Activated gamma-delta T cell treated with anti-CD3 and anti-CD28 coated beads, Interleukin-2, amount 50 U/mL, for 16 hours (primary cell): ENCODE data around the gene TPM1.

ENCODE experiments used
- DNase-seq: peaks from one replicate; pipeline ENCODE4 v3.0.0-alpha.2; 2020; ENCODE audit warnings: low read depth

The TPM1 gene

GRCh38 chr15:63042877-63043334 lies 359 bp downstream of the TPM1 start:
- DNase-seq, result no peak

GRCh38 chr15:63043335-63044076 lies 959 bp downstream of the TPM1 start:
- no peak for DNase-seq

GRCh38 chr15:63044077-63044644 lies 1.6 kb downstream of the TPM1 start:
- DNase-seq, result no peak

GRCh38 chr15:63044645-63045464 lies 2.3 kb downstream of the TPM1 start:
- DNase-seq, result no peak

GRCh38 chr15:63045465-63045840 lies 2.9 kb downstream of the TPM1 start:
- DNase-seq, result no peak

GRCh38 chr15:63045879-63046278 lies 3.3 kb downstream of the TPM1 start:
- no peak for DNase-seq

- no peak for DNase-seq
Measured at GRCh38 chr15:63046917-63047760, 4.6 kb downstream of the TPM1 start.

GRCh38 chr15:63047792-63048114 lies 5.2 kb downstream of the TPM1 start:
- DNase-seq, result no peak

- peak; percentile 79 for DNase-seq
Measured at GRCh38 chr15:63048115-63048775, 5.7 kb downstream of the TPM1 start.

GRCh38 chr15:63048776-63049665 lies 6.5 kb downstream of the TPM1 start:
- DNase-seq, result no peak

GRCh38 chr15:63049783-63050371 lies 7.3 kb downstream of the TPM1 start:
- DNase-seq, result no peak

- no peak for DNase-seq
Measured at GRCh38 chr15:63050731-63051155, 8.2 kb downstream of the TPM1 start.

GRCh38 chr15:63051156-63052066 lies 8.9 kb downstream of the TPM1 start:
- no peak for DNase-seq

GRCh38 chr15:63052077-63052841 lies 9.7 kb downstream of the TPM1 start:
- no peak for DNase-seq

GRCh38 chr15:63052961-63053698 lies 10.6 kb downstream of the TPM1 start:
- DNase-seq, result no peak

GRCh38 chr15:63054281-63054683 lies 11.7 kb downstream of the TPM1 start:
- no peak for DNase-seq

- DNase-seq, result no peak
Measured at GRCh38 chr15:63054985-63055384, 12.4 kb downstream of the TPM1 start.

GRCh38 chr15:63056829-63057228 lies 14.3 kb downstream of the TPM1 start:
- no peak for DNase-seq
